AG09309 (cell line): ENCODE measurements around the gene ATRNL1.

Experiments used
- DNase-seq: peaks from one replicate; pipeline ENCODE4 v3.0.0-alpha.2; 2010; ENCODE audit warnings: low read depth
- H3K4me3 ChIP-seq: 2 replicates; pipeline ENCODE4 v1.5.1; 2011; ENCODE audit warnings: mild to moderate bottlenecking, low read depth, low read length, moderate library complexity; ENCODE audit not compliant: control insufficient read depth
- TF ChIP-seq, protein P1 (sequence below): IDR thresholded peaks from 2 replicates; pipeline ENCODE4 v1.5.1; 2011; ENCODE audit warnings: mild to moderate bottlenecking, low read depth, low read length, inconsistent platforms; ENCODE audit not compliant: insufficient read depth, control insufficient read depth; ENCODE audit errors: missing control alignments

ATRNL1 gene

DNA sequence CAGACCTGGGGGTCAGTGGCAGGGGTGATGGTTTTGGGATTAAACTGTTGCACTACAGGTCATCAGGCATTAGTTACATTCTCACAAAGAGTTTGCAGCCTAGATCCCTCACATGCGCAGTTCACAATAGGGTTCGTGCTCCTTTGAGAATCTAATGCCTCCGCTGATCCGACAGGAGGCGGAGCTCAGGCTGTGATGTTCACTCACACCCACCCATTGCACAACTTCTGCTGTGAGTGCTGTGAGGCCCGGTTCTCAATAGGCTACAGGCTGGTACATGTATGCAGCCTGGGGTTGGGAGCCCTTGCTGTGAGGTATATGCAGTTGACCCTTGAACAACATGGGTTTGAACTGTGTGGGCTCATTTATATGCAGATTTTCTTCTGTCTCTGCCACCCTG lies 763.4 kb downstream of the ATRNL1 start:
- no peak for DNase-seq
- TF ChIP-seq, protein P1, sequence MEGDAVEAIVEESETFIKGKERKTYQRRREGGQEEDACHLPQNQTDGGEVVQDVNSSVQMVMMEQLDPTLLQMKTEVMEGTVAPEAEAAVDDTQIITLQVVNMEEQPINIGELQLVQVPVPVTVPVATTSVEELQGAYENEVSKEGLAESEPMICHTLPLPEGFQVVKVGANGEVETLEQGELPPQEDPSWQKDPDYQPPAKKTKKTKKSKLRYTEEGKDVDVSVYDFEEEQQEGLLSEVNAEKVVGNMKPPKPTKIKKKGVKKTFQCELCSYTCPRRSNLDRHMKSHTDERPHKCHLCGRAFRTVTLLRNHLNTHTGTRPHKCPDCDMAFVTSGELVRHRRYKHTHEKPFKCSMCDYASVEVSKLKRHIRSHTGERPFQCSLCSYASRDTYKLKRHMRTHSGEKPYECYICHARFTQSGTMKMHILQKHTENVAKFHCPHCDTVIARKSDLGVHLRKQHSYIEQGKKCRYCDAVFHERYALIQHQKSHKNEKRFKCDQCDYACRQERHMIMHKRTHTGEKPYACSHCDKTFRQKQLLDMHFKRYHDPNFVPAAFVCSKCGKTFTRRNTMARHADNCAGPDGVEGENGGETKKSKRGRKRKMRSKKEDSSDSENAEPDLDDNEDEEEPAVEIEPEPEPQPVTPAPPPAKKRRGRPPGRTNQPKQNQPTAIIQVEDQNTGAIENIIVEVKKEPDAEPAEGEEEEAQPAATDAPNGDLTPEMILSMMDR = no peak
- no peak overlapping the region for H3K4me3 ChIP-seq

DNA sequence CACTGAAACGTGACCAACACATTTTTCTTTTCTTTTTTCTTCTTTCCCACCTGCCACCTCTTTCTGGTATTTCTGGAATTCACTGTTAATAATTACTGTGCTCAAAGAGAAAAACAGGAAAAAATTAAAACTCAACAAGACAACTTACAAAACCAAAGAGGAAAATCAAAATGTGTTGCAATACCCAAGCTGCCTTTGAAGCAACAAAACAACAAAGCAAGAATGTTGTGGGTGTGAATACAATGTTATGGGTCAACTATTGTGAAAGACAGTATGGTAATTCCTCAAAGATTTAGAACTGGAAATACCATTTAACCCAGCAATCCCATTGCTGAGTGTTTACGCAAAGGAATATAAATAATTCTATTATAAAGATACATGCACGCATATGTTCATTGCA lies 764.7 kb downstream of the ATRNL1 start:
- H3K4me3 ChIP-seq = no peak overlapping the region
- TF ChIP-seq, protein P1 = no peak
- peak; percentile 38 for DNase-seq

DNA sequence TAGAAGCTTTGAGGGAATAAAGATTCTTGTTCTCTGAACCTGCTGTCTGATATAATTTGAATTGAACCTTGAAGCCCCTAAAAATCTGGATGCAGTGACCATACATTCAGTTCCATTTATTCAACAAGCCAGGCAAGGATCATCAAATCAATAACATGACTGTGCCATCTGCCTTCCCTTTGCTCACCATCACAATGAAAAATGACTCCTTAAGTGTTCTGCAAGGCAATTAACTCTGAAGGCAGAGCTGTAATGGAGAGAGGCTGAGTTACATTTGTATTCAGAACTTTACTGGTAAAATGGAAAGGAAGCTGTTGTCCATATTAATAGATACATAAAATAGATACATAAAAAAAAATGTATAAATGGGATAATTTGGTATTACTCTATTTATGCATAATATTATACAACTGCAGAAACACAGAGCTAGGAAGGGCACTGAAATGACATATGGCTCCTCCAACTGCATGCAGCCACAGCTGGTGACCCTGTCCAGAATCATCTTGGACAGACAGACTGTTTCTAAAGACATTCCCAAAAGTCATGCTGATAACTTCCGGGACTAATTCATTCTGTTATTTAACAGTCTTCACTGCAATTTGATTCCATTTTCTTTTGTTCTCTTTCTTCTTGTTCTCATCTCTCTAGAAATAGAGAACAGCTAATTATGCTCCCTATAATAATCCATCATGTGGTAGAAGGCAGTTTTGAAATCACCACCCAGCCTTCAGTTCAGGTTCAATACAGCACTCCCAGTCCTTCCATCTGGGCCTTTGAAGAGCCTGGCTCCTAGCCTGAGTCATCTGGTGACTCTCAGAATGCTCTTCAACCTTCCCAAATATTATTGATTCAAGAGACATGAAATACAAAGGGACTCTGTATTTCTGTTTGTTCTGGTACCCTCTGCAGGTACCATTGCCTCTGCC lies 767.3 kb downstream of the ATRNL1 start:
- TF ChIP-seq, protein P1 = no peak
- DNase-seq = no peak
- no peak overlapping the region for H3K4me3 ChIP-seq

DNA sequence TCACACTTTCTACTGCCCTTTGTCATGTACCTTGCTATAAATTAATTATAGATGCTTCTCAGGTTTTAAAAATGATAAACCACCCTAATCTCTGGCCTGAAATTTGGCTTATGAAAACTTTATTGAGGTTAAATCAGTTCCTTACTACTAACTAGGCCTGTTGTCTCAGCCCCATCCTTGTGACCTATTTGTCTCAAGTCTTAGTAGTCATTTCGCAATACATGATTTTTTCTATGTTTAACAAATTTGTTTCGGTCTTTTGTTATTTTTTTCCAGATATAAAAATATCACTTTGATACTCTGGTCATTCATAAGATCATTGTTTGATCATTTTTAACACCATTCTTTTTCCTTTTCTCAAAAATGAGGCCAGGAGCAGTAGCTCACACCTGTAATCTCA lies 768.3 kb downstream of the ATRNL1 start:
- no peak overlapping the region for H3K4me3 ChIP-seq
- DNase-seq = peak; percentile 13
- TF ChIP-seq, protein P1 = no peak

DNA sequence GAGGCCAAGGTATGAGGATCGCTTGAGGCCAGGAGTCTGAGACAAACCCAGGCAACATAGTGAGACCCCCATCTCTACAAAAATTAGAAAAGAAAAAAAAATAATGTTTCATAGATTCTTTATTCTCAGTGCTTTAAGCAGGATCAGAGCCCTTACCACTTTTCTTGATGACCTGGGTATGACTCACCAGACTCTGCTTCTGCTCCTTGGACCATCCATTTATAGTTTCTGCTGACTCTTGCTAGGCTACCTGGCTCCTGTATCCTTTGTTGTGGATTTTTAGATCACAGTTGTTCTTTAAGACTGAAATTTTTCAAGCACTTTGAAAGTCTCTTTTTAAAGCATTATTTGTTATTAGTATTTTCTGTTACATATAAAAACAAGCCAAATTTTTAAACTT lies 768.7 kb downstream of the ATRNL1 start:
- no peak for DNase-seq
- no peak overlapping the region for H3K4me3 ChIP-seq
- TF ChIP-seq, protein P1 = no peak

DNA sequence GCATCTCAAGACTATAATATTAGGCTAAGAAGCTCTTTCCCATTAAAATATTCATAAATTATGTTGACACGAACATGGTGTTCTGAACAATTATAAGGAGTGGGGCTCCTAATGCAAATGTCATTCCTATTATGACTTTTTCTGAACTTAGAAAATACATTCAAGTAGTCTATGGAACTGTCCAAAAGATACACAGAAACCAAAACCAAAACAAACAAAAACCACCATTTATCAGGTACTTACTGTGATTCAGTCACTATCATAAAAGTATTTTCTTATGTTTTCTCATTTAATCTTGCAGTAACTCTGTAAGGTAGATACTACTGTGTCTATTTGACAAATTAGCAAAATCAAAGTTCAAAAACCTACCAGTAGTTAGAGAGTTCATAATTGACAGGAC lies 773.0 kb downstream of the ATRNL1 start:
- TF ChIP-seq, protein P1 = no peak
- H3K4me3 ChIP-seq = no peak overlapping the region

More for the DNA sequence above, 773.0 kb downstream of the ATRNL1 start:
- no peak for DNase-seq
